NCI-H2029 treated with DMSO at 0.1 percent for 48 hours (cell line): ENCODE results near the gene CEP126.
"Not testable (repeated sequence)": the region's sequence is repeated elsewhere in the genome, so short reads cannot be mapped to it uniquely, and the experiment has no call there.

Experiments used
- DNase-seq: peaks from one replicate; lab custom pipeline; 2025; lab: John Stamatoyannopoulos, UW

Gene CEP126

GRCh38 chr11:101940901-101941520 is 26.2 kb downstream of the CEP126 start:
- DNase-seq = no peak

GRCh38 chr11:101944923-101945322 is 30.1 kb downstream of the CEP126 start:
- no peak for DNase-seq

- no peak for DNase-seq
These were observed 30.6 kb downstream of the CEP126 start for GRCh38 chr11:101945448-101945847.

GRCh38 chr11:101949680-101950220 is 34.9 kb downstream of the CEP126 start:
- DNase-seq = no peak

GRCh38 chr11:101955278-101955677 is 40.5 kb downstream of the CEP126 start:
- no peak for DNase-seq

- DNase-seq = no peak
These were observed 40.9 kb downstream of the CEP126 start for GRCh38 chr11:101955701-101956100.

- DNase-seq = no peak
These were observed 45.4 kb downstream of the CEP126 start for GRCh38 chr11:101960231-101960630.

- not testable (repeated sequence) for DNase-seq
These were observed 49.4 kb downstream of the CEP126 start for GRCh38 chr11:101964200-101964599.

GRCh38 chr11:101974255-101974654 is 59.4 kb downstream of the CEP126 start:
- no peak for DNase-seq

GRCh38 chr11:101974771-101975170 is 60.0 kb downstream of the CEP126 start:
- no peak for DNase-seq

GRCh38 chr11:101975734-101976133 is 60.9 kb downstream of the CEP126 start:
- DNase-seq = no peak

- no peak for DNase-seq
These were observed 72.6 kb downstream of the CEP126 start for GRCh38 chr11:101987370-101987769.

GRCh38 chr11:101993172-101993571 is 78.4 kb downstream of the CEP126 start:
- no peak for DNase-seq

- DNase-seq = not testable (repeated sequence)
These were observed 79.3 kb downstream of the CEP126 start for GRCh38 chr11:101994052-101994469.

- no peak for DNase-seq
These were observed 81.3 kb downstream of the CEP126 start for GRCh38 chr11:101996111-101996510.

GRCh38 chr11:102001657-102002338 is 87.0 kb downstream of the CEP126 start:
- no peak for DNase-seq

- no peak for DNase-seq
These were observed 89.4 kb downstream of the CEP126 start for GRCh38 chr11:102004220-102004619.

- no peak for DNase-seq
These were observed 90.5 kb downstream of the CEP126 start for GRCh38 chr11:102005306-102005705.

GRCh38 chr11:102006835-102007566 is 92.2 kb downstream of the CEP126 start:
- DNase-seq = peak; percentile 52

- DNase-seq = peak; percentile 94
These were observed 93.0 kb downstream of the CEP126 start for GRCh38 chr11:102007567-102008437.

GRCh38 chr11:102010776-102011494 is 96.1 kb downstream of the CEP126 start:
- DNase-seq = no peak
